ENCODE data around the gene TTC16.

DNA sequence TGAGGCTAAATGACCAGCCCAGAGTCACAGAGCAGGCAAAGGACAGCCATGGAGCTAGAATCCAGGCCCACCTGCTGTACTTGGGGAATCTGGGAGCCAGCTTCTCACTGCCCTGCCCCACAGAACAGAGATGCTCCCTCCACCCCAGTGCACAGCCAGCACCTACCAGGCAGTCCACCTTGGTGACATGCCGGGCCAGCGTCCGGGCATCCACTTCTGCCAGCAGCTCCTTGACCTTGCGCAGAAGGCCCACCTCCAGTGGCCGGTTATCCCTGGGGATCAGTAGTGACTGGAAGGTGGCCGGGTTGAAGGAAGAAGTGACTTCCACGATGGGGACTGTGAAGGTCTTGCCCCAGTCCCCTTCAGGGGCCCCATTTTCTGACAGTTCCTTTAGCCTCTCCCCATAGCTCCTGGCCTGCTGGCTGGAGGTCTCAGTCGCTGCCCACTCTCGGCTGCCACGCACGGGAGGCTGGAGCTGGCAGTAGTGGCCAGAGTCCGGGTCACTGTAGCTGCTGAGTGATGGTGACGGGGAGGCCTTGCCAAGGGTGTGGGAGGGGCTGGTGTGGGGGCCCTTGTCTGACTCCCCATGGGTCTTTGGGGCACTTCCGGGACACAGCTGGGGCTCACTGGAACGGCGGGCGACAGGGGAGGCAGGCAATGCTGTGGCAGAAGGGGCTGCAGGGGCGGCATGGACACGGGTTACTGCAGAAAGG, 28.7 kb downstream of the TTC16 start:
- TF ChIP-seq, protein P1, sequence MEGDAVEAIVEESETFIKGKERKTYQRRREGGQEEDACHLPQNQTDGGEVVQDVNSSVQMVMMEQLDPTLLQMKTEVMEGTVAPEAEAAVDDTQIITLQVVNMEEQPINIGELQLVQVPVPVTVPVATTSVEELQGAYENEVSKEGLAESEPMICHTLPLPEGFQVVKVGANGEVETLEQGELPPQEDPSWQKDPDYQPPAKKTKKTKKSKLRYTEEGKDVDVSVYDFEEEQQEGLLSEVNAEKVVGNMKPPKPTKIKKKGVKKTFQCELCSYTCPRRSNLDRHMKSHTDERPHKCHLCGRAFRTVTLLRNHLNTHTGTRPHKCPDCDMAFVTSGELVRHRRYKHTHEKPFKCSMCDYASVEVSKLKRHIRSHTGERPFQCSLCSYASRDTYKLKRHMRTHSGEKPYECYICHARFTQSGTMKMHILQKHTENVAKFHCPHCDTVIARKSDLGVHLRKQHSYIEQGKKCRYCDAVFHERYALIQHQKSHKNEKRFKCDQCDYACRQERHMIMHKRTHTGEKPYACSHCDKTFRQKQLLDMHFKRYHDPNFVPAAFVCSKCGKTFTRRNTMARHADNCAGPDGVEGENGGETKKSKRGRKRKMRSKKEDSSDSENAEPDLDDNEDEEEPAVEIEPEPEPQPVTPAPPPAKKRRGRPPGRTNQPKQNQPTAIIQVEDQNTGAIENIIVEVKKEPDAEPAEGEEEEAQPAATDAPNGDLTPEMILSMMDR (IDR thresholded peaks at IDR 0.05), result no peak
- TF ChIP-seq POLR2A (IDR thresholded peaks at IDR 0.05) (no peak), EP300 (IDR thresholded peaks at IDR 0.05) (no peak), POLR2AphosphoS5 (IDR thresholded peaks at IDR 0.05) (no peak)
